Stimulated activated CD4-positive, alpha-beta T cell treated with anti-CD3 and anti-CD28 coated beads, TNF-alpha, amount 100 ng/mL, for 1 hour (primary cell): Measurements from ENCODE around the gene FCHSD1.
A peak's percentile ranks its signal among the peaks of the same experiment; 100 is the strongest.

Experiments used
- DNase-seq, 3 donors: peaks; one replicate each; pipeline ENCODE4 v3.0.0-alpha.2; 2020; ENCODE audit warnings: low read depth in 3 of 3, low spot score in 1 of 3

FCHSD1 gene

GRCh38 chr5:141646026-141646425, 5.2 kb downstream of the FCHSD1 start:
- no peak for DNase-seq

DNA sequence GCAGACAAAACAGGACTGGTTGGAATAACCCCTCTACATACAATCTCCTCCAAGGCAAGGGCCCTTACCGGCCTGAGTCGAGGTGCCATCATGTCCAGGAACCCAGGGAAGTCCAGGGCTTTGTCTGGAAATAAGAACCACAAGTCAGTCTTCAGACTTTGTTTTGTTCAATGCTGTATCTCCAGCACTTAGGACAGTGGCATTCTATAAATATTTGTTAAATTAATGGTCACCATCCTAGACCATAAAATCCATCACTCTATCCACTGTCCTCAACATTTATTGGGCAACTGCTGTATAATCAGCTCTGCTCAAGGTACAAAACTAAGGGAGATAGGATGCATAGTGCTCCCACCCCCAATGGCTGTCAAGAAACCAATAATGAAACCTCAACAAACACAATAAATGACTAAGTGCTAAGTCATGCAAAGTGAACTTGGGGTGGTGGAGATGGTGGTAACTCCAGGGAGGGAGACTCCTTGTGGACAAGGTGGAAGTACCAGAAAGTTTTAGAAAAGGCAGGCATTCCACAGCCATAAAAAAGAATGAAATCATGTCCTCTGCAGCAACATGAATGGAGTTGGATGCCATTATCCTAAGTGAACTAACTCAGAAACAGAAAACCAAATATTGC, 9.5 kb downstream of the FCHSD1 start:
- no peak for DNase-seq

- DNase-seq = no peak
Measured at GRCh38 chr5:141640698-141641097, 10.5 kb downstream of the FCHSD1 start.

DNA sequence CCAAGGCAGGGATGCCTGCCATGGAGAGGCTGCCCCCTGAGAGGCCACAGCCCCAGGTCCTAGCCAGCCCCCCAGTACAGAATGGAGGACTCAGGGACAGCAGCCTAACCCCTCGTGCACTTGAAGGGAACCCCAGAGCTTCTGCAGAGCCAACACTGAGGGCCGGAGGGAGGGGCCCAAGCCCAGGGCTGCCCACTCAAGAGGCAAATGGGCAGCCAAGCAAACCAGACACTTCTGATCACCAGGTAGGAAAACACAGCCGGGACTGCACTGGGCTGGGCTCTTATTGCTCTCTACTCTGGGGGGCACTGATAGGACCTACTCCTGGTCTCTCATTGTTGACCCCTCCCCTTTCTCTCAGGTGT, 11.2 kb downstream of the FCHSD1 start:
- DNase-seq = no peak

DNA sequence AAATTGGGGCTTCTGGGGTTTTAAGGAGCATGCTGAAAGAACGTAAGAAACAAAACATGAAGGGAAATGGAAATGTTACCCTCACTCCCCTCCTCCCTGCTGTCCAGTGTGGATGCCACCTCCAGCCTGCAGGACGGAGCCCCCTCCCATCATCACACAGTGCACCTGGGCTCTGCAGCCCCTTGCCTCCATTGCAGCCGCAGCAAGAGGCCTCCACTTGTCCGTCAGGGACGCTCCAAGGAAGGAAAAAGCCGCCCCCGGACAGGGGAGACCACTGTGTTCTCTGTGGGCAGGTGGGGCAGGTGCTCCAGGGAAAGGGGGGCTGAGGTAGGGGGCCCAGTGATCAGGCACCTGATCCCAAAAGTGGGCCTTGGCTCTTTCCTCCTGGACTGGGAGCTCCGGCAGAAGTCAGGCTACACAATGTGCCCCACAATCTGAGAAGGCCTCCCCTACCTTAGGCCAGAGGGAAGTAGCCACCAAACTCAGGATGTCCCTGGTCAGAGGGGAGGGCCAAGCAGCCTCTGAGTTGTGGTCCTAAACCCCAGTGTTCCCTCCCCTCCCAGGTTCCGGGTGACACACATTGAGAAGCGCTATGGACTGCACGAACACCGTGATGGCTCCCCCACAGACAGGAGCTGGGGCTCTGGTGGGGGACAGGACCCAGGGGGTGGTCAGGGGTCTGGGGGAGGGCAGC, 11.7 kb downstream of the FCHSD1 start:
- DNase-seq = no peak

GRCh38 chr5:141638771-141639170, 12.4 kb downstream of the FCHSD1 start:
- DNase-seq = no peak

DNA sequence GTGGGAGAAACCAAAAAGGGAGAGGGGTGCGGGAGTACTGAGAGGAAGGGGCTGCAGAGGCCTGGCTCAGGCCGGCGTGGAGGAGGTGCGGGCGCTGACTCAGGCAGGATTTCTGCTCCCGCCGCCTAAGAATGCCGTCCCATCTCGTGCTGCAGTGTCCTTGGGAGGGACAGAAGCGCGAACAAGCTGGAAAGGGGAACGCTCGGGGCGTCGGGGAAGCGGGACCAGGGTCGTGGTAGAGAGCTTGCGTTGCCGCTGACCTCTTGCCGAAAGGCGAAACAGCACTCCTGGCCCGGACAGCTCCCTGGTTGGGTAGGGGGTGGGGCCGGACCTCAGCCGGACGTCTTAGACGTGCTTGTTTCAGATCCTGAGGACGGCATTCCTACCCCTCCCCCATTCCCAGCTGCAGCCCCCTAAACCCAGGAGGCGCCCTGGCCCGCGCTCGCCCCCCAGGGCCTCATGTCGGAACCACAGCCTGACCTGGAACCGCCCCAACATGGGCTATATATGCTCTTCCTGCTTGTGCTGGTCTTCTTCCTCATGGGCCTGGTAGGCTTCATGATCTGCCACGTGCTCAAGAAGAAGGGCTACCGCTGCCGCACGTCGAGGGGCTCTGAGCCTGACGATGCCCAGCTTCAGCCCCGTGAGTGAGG, 13.3 kb downstream of the FCHSD1 start:
- DNase-seq = peak in 1 of 3 donors; percentile 40

DNA sequence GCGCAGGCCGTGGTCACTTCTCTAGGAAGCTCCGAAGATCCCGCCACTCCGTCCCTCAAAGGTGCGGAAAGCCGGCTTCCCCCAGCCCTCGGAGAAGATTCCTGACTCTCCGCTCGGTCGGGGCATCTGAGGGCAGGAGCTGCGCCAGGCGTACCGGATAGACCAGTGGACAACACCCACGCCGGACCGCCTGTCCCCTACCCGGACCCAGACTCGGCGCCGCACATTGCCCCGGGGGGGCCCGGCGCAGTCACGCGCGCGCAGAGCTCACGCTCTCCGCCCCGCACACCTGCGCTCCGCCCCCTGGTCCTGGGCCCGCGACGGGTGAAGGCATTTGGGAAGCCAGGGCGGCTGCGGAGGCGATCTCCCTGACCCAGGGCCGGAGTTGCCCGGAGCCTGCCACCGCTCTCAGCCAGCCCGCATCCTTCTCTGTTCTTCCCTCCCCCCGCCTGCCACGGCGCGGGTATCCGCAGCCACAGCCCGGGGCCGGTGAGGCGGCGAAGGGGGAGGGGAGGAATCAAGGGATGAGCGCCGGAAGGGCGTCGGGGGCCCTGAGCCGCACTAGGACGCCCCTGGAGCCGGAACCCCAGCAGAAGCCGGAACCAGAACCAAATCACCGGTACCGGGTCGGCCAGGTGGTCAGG, 14.0 kb downstream of the FCHSD1 start:
- DNase-seq = peak in 2 of 3 donors; percentile 20 to 41

DNA sequence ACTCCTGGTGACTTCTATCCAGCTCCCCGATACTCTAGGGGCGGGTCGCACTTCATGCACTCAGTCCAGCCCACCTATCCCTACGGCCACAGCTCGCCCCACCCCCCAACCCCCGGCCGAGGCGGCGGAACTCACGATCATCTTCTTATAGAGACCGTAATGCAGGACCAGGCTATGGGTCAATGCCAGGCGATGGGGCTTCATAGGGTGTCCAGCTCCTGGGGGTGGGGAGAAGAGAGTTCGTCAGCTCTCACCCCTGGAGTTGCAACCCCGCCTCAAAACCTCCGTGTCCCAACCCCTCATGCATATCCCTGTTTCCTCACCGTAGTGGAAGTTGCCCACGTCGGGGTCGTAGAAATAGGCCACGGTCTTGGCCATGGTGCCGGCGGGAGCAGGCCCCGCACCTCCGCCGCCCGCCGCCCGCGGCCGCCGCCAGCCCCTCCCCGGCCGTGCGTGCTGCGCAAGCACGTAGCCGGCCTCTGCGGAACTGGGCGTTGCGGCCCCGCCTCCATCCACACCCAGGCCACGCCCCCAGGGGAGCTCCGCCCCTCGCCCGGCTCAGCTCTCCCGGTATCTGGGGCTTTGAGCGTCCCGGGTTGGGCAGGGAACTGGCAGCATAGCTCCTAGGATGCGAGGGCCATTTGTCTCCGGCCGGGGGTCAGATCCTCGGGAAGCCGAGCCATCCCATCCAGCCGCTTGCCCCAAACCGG, 14.7 kb downstream of the FCHSD1 start, which contains the start of the genes HDAC3 and RELL2:
Gene HDAC3, minus strand, starts transcription at position 437 of the 710 bp plus-strand sequence. Its CDS starts 59 bp downstream, at position 378.
Gene RELL2, plus strand, starts transcription at position 585 of the 710 bp plus-strand sequence. CDS start 1,229 bp downstream, outside the sequence.
- peak; percentile 77 to 98 (median 88) for DNase-seq

DNA sequence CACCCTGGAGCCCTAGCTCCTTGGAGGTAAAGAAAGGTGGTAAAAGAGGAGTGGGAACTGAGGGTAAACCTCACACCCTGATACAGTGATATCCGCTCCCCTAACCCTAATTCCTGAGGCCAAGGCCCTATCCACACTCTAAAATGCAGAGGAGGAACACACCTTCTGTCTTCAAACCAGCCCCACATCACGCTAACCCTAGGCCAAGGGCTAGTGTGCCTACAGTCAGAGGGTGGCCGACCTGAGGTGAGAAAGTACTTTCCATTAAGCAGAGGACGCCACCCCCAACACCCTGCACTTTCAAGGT, 15.2 kb downstream of the FCHSD1 start:
- DNase-seq = no peak

GRCh38 chr5:141635646-141636045, 15.6 kb downstream of the FCHSD1 start:
- DNase-seq = no peak

DNA sequence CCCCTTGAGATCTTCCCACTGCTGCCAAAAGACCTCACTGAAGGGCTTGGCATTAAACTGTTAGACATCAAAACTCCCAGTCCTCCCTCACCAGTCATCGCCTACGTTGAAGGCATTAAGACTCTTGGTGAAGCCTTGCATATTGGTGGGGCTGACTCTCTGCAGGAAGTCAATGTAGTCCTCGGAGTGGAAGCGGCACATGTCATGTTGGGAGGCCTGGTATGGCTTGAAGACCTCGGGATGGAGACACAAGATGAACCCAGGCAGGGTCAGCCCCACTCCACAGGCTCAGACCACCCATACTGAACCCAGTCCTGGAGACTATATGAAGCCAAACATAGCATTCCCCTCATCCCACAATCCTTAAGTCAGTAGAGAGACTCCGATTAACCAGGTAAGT, 16.5 kb downstream of the FCHSD1 start:
- DNase-seq = no peak

DNA sequence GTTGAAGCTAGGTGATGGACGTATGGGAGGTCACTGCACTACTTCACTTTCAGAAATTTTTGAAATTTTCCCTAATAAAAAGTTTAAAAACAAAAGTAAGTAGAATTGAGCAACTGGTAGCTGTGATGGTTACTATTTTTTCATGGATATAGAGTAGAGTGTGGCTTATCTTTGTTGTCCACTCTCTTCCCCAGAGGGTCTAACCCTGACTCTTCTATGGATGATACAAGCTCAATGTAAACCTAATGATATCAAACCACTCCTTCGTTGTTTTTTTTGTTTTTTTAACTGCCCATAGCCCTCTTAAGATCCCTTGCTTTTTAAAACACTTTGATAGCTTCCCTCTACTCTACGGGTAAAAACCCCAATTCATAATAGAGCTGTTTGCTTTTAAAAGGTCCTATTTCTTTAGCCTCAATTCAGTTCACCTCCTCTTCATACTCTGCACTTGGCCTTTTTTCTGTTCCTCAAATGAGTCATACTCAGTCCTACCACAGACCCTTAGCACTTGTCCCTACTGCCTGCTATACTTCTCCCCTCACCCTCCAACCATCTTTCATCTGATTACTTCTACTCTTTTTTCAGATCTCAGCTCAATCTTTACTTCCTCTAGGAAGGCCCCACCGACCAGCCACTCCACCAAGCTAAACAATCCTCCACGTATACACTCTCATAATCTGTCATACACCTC, 17.2 kb downstream of the FCHSD1 start:
- DNase-seq = no peak

DNA sequence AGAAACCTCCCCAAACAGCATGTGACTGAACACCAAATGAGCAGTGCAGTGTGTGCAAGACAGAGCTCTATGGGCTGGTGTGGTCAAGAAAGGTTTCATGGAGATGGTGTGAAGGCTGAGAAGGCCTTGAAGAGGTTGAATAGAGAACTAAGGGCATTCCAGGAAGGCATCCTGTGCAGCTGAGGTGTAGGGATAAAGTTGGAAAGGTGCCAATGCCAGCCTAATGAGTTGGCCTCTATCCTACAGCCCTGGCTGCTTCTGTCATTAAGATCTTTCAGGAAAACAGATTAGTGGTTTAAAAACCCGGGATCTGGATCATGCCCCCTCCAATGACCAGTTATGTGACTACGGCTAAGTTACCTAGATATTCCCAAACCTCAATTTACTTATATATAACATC, 18.6 kb downstream of the FCHSD1 start:
- DNase-seq = no peak

- DNase-seq = no peak
Measured at GRCh38 chr5:141630570-141631140, 20.6 kb downstream of the FCHSD1 start.

DNA sequence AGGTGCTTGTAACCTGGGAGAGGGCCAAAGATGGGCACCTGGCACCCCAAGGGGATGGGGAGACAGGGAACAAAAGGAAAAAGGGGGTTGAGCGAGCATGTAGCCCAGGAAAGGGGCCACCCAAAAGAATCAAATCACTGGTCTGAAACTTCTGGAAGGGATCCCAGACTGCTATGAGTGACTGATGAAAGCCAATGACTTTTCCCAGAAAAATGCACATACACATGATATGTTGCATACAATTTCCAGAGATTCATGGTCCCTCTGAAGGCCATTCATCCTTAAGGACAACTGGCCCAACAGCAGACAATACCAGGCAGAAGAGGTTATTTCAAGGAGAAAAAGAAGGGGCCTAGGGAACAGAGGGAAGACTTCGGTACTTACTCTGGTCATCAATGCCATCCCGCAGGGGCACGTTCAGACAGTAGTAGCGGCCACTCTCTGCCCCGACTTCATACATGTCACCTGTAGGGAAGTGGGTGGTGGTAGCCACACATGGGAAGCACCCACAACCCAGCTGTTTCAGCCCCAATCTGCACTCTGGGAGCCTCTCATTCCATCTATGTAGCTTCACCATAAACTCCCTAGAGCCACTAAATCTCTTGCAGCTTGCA, 22.9 kb downstream of the FCHSD1 start:
- no peak for DNase-seq

DNA sequence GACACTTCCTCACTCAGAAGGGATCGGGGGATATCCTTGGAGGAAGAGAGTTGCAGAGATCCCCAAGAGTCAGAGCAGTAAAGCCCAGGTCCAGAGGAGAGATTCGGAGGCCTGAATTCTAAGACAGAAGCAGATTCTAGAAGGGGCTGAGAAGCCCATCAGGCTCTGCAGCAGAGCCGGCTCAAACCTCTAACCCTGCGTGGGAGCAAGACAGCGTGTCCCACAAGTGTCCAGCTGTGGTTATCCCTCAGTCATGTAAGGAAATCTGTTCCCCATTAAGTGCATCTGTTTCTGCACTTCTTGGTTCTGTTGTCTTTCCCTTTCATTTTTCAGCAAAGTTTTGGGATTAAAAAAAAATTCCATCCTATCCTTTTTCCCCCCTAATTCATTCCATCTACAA, 27.6 kb downstream of the FCHSD1 start:
- DNase-seq = no peak

GRCh38 chr5:141623186-141623585, 28.0 kb downstream of the FCHSD1 start:
- no peak for DNase-seq

- peak; percentile 97 to 99 (median 98) for DNase-seq
Measured at GRCh38 chr5:141618804-141619554, 32.2 kb downstream of the FCHSD1 start, which contains the start of gene DIAPH1. DIAPH1 (minus strand) TSS chr5:141619000; CDS start chr5:141618914, 86 bp downstream.
